Smooth muscle cell (in vitro differentiated cells): ENCODE results near the gene UBE2J1. TPM values are rescaled to one million over a fixed set of nuclear protein-coding genes. Genes with fewer than 3 reads are reported as not detected.
"Not testable (repeated sequence)": the region's sequence is repeated elsewhere in the genome, so short reads cannot be mapped to it uniquely, and the experiment has no call there.

Experiments used
- DNase-seq: peaks from one replicate; lab custom pipeline; 2025; ENCODE audit not compliant: unreplicated experiment; lab: John Stamatoyannopoulos, UW
- H2AFZ ChIP-seq: fragments of 200-600 bp; sonication (generic); 2 replicates; pipeline ENCODE4 v1.6.0; 2016; ENCODE audit warnings: antibody characterized with exemption, low read depth, mild to moderate bottlenecking
- H3F3A ChIP-seq: fragments of 200-600 bp; sonication (generic); 2 replicates; pipeline ENCODE4 v1.6.0; 2017; ENCODE audit warnings: antibody characterized with exemption, low read depth
- H3K27ac ChIP-seq: fragments of 200-600 bp; sonication (generic); 2 replicates; pipeline ENCODE4 v1.5.1; 2016; ENCODE audit warnings: low read depth, mild to moderate bottlenecking
- H3K27me3 ChIP-seq: fragments of 200-600 bp; sonication (generic); 2 replicates; pipeline ENCODE4 v1.6.1; 2016; ENCODE audit warnings: low read depth, mild to moderate bottlenecking
- H3K36me3 ChIP-seq: fragments of 200-600 bp; sonication (generic); 2 replicates; pipeline ENCODE4 v1.5.1; 2016; ENCODE audit warnings: low read depth
- H3K4me1 ChIP-seq: fragments of 200-600 bp; sonication (generic); 2 replicates; pipeline ENCODE4 v1.5.1; 2016; ENCODE audit warnings: low read depth
- H3K4me2 ChIP-seq: fragments of 200-600 bp; sonication (generic); 2 replicates; pipeline ENCODE4 v1.6.0; 2016; ENCODE audit warnings: mild to moderate bottlenecking
- H3K4me3 ChIP-seq: fragments of 200-600 bp; sonication (generic); 2 replicates; pipeline ENCODE4 v1.5.1; 2016; ENCODE audit warnings: mild to moderate bottlenecking
- H3K79me2 ChIP-seq: fragments of 200-600 bp; sonication (generic); 2 replicates; pipeline ENCODE4 v1.6.0; 2016; ENCODE audit warnings: low read depth, mild to moderate bottlenecking
- H3K9ac ChIP-seq: fragments of 200-600 bp; sonication (generic); 2 replicates; pipeline ENCODE4 v1.6.0; 2016; ENCODE audit warnings: low read depth
- H3K9me3 ChIP-seq: fragments of 200-600 bp; sonication (generic); replicated peaks from 2 replicates; pipeline ENCODE4 v1.5.1; 2016; ENCODE audit warnings: low read depth
- H4K20me1 ChIP-seq: fragments of 200-600 bp; sonication (generic); 2 replicates; pipeline ENCODE4 v1.6.0; 2016; ENCODE audit warnings: low read depth
- CTCF ChIP-seq: fragments of 200-600 bp; sonication (generic); IDR thresholded peaks from 2 replicates; pipeline ENCODE4 v1.5.1; 2017; ENCODE audit warnings: borderline replicate concordance, mild to moderate bottlenecking, antibody characterized with exemption; ENCODE audit not compliant: insufficient read depth, poor library complexity, severe bottlenecking
- WGBS: methylation state at CpG from one replicate; pipeline ENCODE4 v1.1.7; 2016; ENCODE audit warnings: low lambda C conversion rate; 5-methylcytosine and 5-hydroxymethylcytosine counted together
- polyA plus RNA-seq: library from polyadenylated mRNA; unstranded; fragments of >200 nt; fragmentation: Nextera tagmentation; extraction: Ambion mirVana; gene quantifications from 2 replicates; pipeline ENCODE4 v1.2.1, GENCODE V29; 2016
- total RNA-seq: library from RNA; depleted of rRNA; stranded (reverse); fragments of >200 nt; gene quantifications from 2 replicates; pipeline ENCODE4 v1.2.3, GENCODE V29; 2014

UBE2J1 gene
- total and polyA plus RNA-seq, 2 experiments from 2014 or later, result 65.7 to 130 TPM

GRCh38 chr6:89297695-89298351, 54.7 kb downstream of the UBE2J1 start:
- whole genome bisulfite sequencing, result 74% methylated on average over 12 of the region's 12 CpGs

GRCh38 chr6:89295981-89296380, 56.5 kb downstream of the UBE2J1 start:
- TF ChIP-seq CTCF, result no peak
- no peak overlapping the region for H3K9ac ChIP-seq
- 98% methylated on average over 2 of the region's 2 CpGs for WGBS
- no peak overlapping the region for H3K27ac ChIP-seq
- peaks cover 8% of the 10 kb centered on the region for H3K4me1 ChIP-seq
- peaks cover 18% of the 10 kb centered on the region for H3K27me3 ChIP-seq
- no peaks in the 10 kb centered on the region for H3F3A ChIP-seq
- DNase-seq, result no peak
- no peak overlapping the region for H3K4me2 ChIP-seq
- no peaks in the 10 kb centered on the region for H4K20me1 ChIP-seq
- H3K36me3 ChIP-seq, result no peaks in the 10 kb centered on the region
- no peak overlapping the region for H3K4me3 ChIP-seq
- H3K79me2 ChIP-seq, result no peaks in the 10 kb centered on the region
- no peak overlapping the region for H2AFZ ChIP-seq
- H3K9me3 ChIP-seq, result no peaks in the 10 kb centered on the region

More at GRCh38 chr6:89297695-89298351, 54.7 kb downstream of the UBE2J1 start:
- Histone ChIP-seq H4K20me1 (no peaks in the 10 kb centered on the region), H3K27ac (no peak overlapping the region), H3K79me2 (no peaks in the 10 kb centered on the region), H3K9ac (no peak overlapping the region), H3K36me3 (no peaks in the 10 kb centered on the region), H3K9me3 (no peaks in the 10 kb centered on the region), H3K4me2 (no peak overlapping the region), H3K4me1 (peaks cover 8% of the 10 kb centered on the region), H3F3A (no peaks in the 10 kb centered on the region), H3K4me3 (no peak overlapping the region), H2AFZ (no peak overlapping the region), H3K27me3 (peaks cover 12% of the 10 kb centered on the region)
- DNase-seq, result no peak
- TF ChIP-seq CTCF, result no peak

- WGBS, result 80% methylated on average over 1 of the region's 1 CpG
- H3K27ac ChIP-seq, H2AFZ ChIP-seq, H3K79me2 ChIP-seq, H3K4me3 ChIP-seq, DNase-seq, H3K4me1 ChIP-seq, H3K9me3 ChIP-seq, H4K20me1 ChIP-seq, H3K4me2 ChIP-seq, H3K9ac ChIP-seq, H3K36me3 ChIP-seq, H3F3A ChIP-seq: not testable (repeated sequence)
- H3K27me3 ChIP-seq, result peaks cover 18% of the 10 kb centered on the region
These were observed 57.4 kb downstream of the UBE2J1 start for GRCh38 chr6:89295116-89295515.

- no peaks in the 10 kb centered on the region for H3K9me3 ChIP-seq
- no peak overlapping the region for H3K4me3 ChIP-seq
These were observed 61.2 kb downstream of the UBE2J1 start for GRCh38 chr6:89291256-89291819.

More at GRCh38 chr6:89291256-89291819, 61.2 kb downstream of the UBE2J1 start:
- Histone ChIP-seq H2AFZ (no peak overlapping the region), H3K36me3 (no peaks in the 10 kb centered on the region), H4K20me1 (no peaks in the 10 kb centered on the region), H3K4me2 (no peak overlapping the region), H3F3A (no peaks in the 10 kb centered on the region), H3K27ac (no peak overlapping the region), H3K9ac (no peak overlapping the region), H3K27me3 (peaks cover 20% of the 10 kb centered on the region), H3K4me1 (no peaks in the 10 kb centered on the region), H3K79me2 (no peaks in the 10 kb centered on the region)
- DNase-seq, result no peak
- TF ChIP-seq CTCF, result no peak
- 88% methylated on average over 11 of the region's 11 CpGs for WGBS
